HepG2 (cell line): ENCODE results near the gene BCAR3. TPM values are rescaled to one million over a fixed set of nuclear protein-coding genes. Genes with fewer than 3 reads are reported as not detected.

ENCODE experiments used
- BRD4 ChIP-seq: sonication (generic); formaldehyde crosslinking; IDR thresholded peaks from 2 replicates; pipeline ENCODE4 v1.4.0; 2020; ENCODE audit warnings: missing genetic modification reagents
- CCDC6 ChIP-seq: sonication (generic); formaldehyde crosslinking; IDR thresholded peaks from 2 replicates; pipeline ENCODE4 v1.8.1; 2022; ENCODE audit warnings: mild to moderate bottlenecking, missing genetic modification reagents, moderate library complexity
- ELF1 ChIP-seq: sonication (generic); formaldehyde crosslinking; IDR thresholded peaks from 2 replicates; pipeline ENCODE4 v1.4.0; 2020; ENCODE audit warnings: missing genetic modification reagents
- GLMP ChIP-seq: sonication (generic); formaldehyde crosslinking; IDR thresholded peaks from 2 replicates; pipeline ENCODE4 v1.9.0; 2021; ENCODE audit warnings: missing genetic modification reagents, mild to moderate bottlenecking, borderline replicate concordance
- HDAC1 ChIP-seq: sonication (generic); formaldehyde crosslinking; IDR thresholded peaks from 2 replicates; pipeline ENCODE4 v1.5.1; 2020; ENCODE audit warnings: mild to moderate bottlenecking, missing genetic modification reagents
- HNRNPL ChIP-seq: fragments of 200-400 bp; formaldehyde crosslinking; IDR thresholded peaks from 2 replicates; pipeline ENCODE4 v1.6.1; 2017; ENCODE audit warnings: mild to moderate bottlenecking, low read depth, low read length
- HNRNPLL ChIP-seq: fragments of 200-400 bp; formaldehyde crosslinking; IDR thresholded peaks from 2 replicates; pipeline ENCODE4 v1.6.1; 2017; ENCODE audit warnings: mild to moderate bottlenecking, low read depth, low read length; ENCODE audit not compliant: poor library complexity, severe bottlenecking
- POGZ ChIP-seq: sonication (generic); formaldehyde crosslinking; IDR thresholded peaks from 2 replicates; pipeline ENCODE4 v1.4.0; 2020; ENCODE audit warnings: mild to moderate bottlenecking, missing genetic modification reagents
- RFX1 ChIP-seq: fragments of 450-650 bp; IDR thresholded peaks from 2 replicates; pipeline ENCODE4 v1.6.1; 2017
- SIN3B ChIP-seq: fragments of 150-350 bp; IDR thresholded peaks from 2 replicates; pipeline ENCODE4 v1.6.1; 2014; ENCODE audit warnings: low read length
- SRSF4 ChIP-seq: fragments of 200-400 bp; formaldehyde crosslinking; IDR thresholded peaks from one replicate; pipeline ENCODE4 v1.6.1; 2018; ENCODE audit warnings: mild to moderate bottlenecking, low read depth, low read length, moderate library complexity; ENCODE audit not compliant: poor library complexity, severe bottlenecking
- TBX2 ChIP-seq: sonication (generic); formaldehyde crosslinking; IDR thresholded peaks from 2 replicates; pipeline ENCODE4 v1.5.0; 2020; ENCODE audit warnings: missing genetic modification reagents, mild to moderate bottlenecking, borderline replicate concordance
- ZFP90 ChIP-seq: sonication (generic); formaldehyde crosslinking; IDR thresholded peaks from 2 replicates; pipeline ENCODE4 v1.8.0; 2022; ENCODE audit warnings: missing genetic modification reagents, mild to moderate bottlenecking, inconsistent platforms, borderline replicate concordance
- ZNF275 ChIP-seq: sonication (generic); formaldehyde crosslinking; IDR thresholded peaks from 2 replicates; pipeline ENCODE4 v1.8.0; 2022; ENCODE audit warnings: missing genetic modification reagents, mild to moderate bottlenecking, inconsistent platforms, borderline replicate concordance
- ZNF550 ChIP-seq: sonication (generic); formaldehyde crosslinking; IDR thresholded peaks from 2 replicates; pipeline ENCODE4 v1.4.0; 2020; ENCODE audit warnings: mild to moderate bottlenecking, missing genetic modification reagents, borderline replicate concordance
- ZNF558 ChIP-seq: sonication (generic); formaldehyde crosslinking; IDR thresholded peaks from 2 replicates; pipeline ENCODE4 v1.9.0; 2022; ENCODE audit warnings: mild to moderate bottlenecking, missing genetic modification reagents, borderline replicate concordance
- ZNF710 ChIP-seq: sonication (generic); formaldehyde crosslinking; IDR thresholded peaks from 2 replicates; pipeline ENCODE4 v1.5.0; 2020; ENCODE audit warnings: mild to moderate bottlenecking, missing genetic modification reagents, borderline replicate concordance
- ZNF781 ChIP-seq: sonication (generic); formaldehyde crosslinking; IDR thresholded peaks from 2 replicates; pipeline ENCODE4 v1.5.1; 2020; ENCODE audit warnings: borderline replicate concordance, mild to moderate bottlenecking, missing genetic modification reagents; ENCODE audit errors: not compliant biosample characterization
- ZNF816 ChIP-seq: sonication (generic); formaldehyde crosslinking; IDR thresholded peaks from 2 replicates; pipeline ENCODE4 v1.8.0; 2022; ENCODE audit warnings: missing genetic modification reagents, mild to moderate bottlenecking, borderline replicate concordance
- ZSCAN29 ChIP-seq: sonication (generic); formaldehyde crosslinking; conservative IDR thresholded peaks from 2 replicates; pipeline ENCODE4 v1.4.0; 2020; ENCODE audit warnings: mild to moderate bottlenecking, missing genetic modification reagents
- ZZZ3 ChIP-seq: sonication (generic); formaldehyde crosslinking; IDR thresholded peaks from 2 replicates; pipeline ENCODE4 v1.4.0; 2020; ENCODE audit warnings: missing genetic modification reagents, mild to moderate bottlenecking, borderline replicate concordance
- polyA plus RNA-seq, 8 experiments: library from polyadenylated mRNA; depleted of rRNA in 3 of 8; stranded (reverse) in 7 of 8; unstranded in 1 of 8; fragments of >200 nt; fragmentation: Illumina TruSeq in 4 of 8; extraction: Trizol in 4 of 8; gene quantifications; 2 replicates each; pipeline versions ENCODE4 v1.2.1 to v1.2.3, GENCODE V29; 2011 to 2016; ENCODE audit warnings: low read depth in 4 of 8, missing spikeins in 1 of 8, mixed read lengths in 1 of 8; ENCODE audit not compliant: insufficient read depth in 1 of 8
- total RNA-seq, 5 experiments: library from RNA; depleted of rRNA; stranded (reverse); fragments of >200 nt; fragmentation: Illumina TruSeq; extraction: Trizol; gene quantifications; 2 replicates each; pipeline ENCODE4 v1.2.3, GENCODE V29; 2016; ENCODE audit warnings: low read depth in 1 of 5
- TF ChIP-seq, protein P1 (sequence below): sonication (generic); formaldehyde crosslinking; IDR thresholded peaks from 2 replicates; pipeline ENCODE4 v1.4.0; 2020; ENCODE audit warnings: missing genetic modification reagents

BCAR3 gene
- total and polyA plus RNA-seq, 2 of the 13 experiments (the other 11 are each of a cell fraction or from before 2014, with no cell fraction given) = 3.6 to 4.8 TPM

DNA sequence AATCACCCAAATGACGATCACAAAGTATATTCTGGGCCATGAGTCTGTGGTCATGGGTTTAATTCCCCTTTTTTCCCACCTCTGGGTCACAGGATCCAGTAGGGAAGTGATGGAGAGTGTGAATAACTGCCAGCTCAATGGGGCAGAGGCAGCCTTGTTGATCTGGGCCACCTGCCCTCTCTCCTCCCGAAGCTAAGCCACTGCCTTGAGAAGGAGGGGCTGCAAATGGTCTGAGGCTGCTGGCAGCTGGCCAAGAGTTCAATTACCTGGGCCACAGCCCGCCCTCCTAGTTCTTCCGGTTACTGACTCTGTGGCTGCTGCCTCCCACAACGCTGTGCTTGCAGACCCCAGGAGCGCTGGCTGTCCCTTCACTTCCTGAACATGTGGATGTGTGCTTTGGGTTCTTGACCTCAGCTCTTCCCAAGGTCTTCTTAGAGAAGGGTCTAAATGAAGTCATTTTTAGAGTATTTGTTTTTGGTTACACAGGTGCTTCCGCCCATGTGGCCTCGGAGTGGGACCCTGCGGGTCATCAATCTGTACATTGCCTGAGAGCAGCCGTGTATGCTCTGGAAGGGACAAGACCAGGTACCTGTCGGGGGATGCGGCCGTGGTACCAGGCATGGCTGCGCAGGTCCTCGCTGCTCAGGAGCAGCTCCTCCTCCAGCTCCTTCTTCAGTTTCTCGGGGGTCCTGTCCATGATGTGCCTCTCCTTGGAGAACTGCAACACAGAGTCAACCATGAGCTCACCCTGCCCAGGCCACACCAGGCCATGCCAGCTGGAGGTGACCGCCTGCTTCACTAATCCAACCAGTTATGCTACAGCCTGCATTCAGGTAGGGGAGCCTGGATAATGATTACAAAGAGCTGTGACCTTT is 89.7 kb downstream of the BCAR3 start (continued):
- TF ChIP-seq ZFP90 (CRISPR knock-in tag) (no peak; the same call in 1 of the 2 replicates), CCDC6 (CRISPR knock-in tag) (peak; percentile 20; the same call in 1 of the 2 replicates), RFX1 (no peak), ZNF558 (CRISPR knock-in tag) (peak; percentile 57; the same call in 1 of the 2 replicates), ZNF816 (CRISPR knock-in tag) (no peak), TBX2 (CRISPR knock-in tag) (peak; percentile 93), ELF1 (CRISPR knock-in tag) (peak; percentile 94), POGZ (CRISPR knock-in tag) (peak; percentile 75; the same call in 1 of the 2 replicates), GLMP (CRISPR knock-in tag) (no peak), ZSCAN29 (peak; percentile 85), SIN3B (no peak), BRD4 (CRISPR knock-in tag) (no peak; the same call in 1 of the 2 replicates), ZNF275 (no peak), ZNF710 (CRISPR knock-in tag) (peak; percentile 19; the same call in 1 of the 2 replicates), HDAC1 (peak; percentile 92), ZNF550 (CRISPR knock-in tag) (no peak), HNRNPLL (no peak), ZZZ3 (CRISPR knock-in tag) (peak; percentile 77; the same call in 1 of the 2 replicates), ZNF781 (peak; percentile 85), HNRNPL (no peak), SRSF4 (no peak)
- TF ChIP-seq, protein P1, sequence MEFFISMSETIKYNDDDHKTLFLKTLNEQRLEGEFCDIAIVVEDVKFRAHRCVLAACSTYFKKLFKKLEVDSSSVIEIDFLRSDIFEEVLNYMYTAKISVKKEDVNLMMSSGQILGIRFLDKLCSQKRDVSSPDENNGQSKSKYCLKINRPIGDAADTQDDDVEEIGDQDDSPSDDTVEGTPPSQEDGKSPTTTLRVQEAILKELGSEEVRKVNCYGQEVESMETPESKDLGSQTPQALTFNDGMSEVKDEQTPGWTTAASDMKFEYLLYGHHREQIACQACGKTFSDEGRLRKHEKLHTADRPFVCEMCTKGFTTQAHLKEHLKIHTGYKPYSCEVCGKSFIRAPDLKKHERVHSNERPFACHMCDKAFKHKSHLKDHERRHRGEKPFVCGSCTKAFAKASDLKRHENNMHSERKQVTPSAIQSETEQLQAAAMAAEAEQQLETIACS = no peak
